Transverse colon (tissue), 4 donors: Measurements from ENCODE around the gene CALCR.

Source experiments
- CTCF ChIP-seq, 5 experiments: fragments of 200-600 bp in 3 of 5; fragments of 450-650 bp in 2 of 5; sonication (generic) in 3 of 5; IDR thresholded peaks; 1 replicate in 2 of 5; 2 replicates in 3 of 5; pipeline ENCODE4 v1.5.1; 2016 to 2017; ENCODE audit warnings: antibody characterized with exemption in 5 of 5, inconsistent platforms in 3 of 5, mild to moderate bottlenecking in 2 of 5, moderate library complexity in 1 of 5
- POLR2A ChIP-seq: fragments of 450-650 bp; IDR thresholded peaks from one replicate; pipeline ENCODE4 v1.6.1; 2016; ENCODE audit warnings: antibody characterized with exemption, mild to moderate bottlenecking, moderate library complexity
- POLR2AphosphoS5 ChIP-seq, 3 donors: sonication (generic); formaldehyde crosslinking; IDR thresholded peaks; one replicate each; pipeline ENCODE4 v1.6.1; 2016; ENCODE audit warnings: antibody characterized with exemption in 3 of 3

GRCh38 chr7:93566876-93567275 lies 7.6 kb downstream of the CALCR start:
- TF ChIP-seq CTCF (IDR thresholded peaks at IDR 0.05): no peak
- TF ChIP-seq POLR2AphosphoS5 (IDR thresholded peaks at IDR 0.05): no peak
- TF ChIP-seq POLR2A: no peak
